K562 (cell line): ENCODE data around the gene PEPD. TPM values are rescaled to one million over a fixed set of nuclear protein-coding genes. Genes with fewer than 3 reads are reported as not detected.

Experiments used
- ATAC-seq: fragments of 200-7000 bp; cut with Tn5 transposase; 3 replicates; pipeline ENCODE4 v1.9.1; 2020; ENCODE audit warnings: moderate library complexity
- BruUV-seq: library from RNA; stranded (reverse); fragments of 400-500 nt; replicated peaks from 2 replicates; lab custom pipeline; 2021; lab: Mats Ljungman, UMichigan
- CTCF ChIA-PET: fragments of 300-600 bp; formaldehyde crosslinking; extraction: SDS; loops from one replicate; lab custom pipeline; 2021; ENCODE audit warnings: low intra/inter-chr PET ratio; lab: Yijun Ruan, JAX
- POLR2A ChIA-PET: fragments of 300-600, 350-650 bp; sonication (Branson Sonifier 250); formaldehyde crosslinking; extraction: SDS; loops from one replicate; lab custom pipeline; 2021; ENCODE audit warnings: antibody characterized with exemption, inconsistent platforms; lab: Yijun Ruan, JAX
- DNase-seq, 4 experiments: peaks; one replicate each; pipeline versions ENCODE4 v3.0.0 to v3.0.0-alpha.2; 2011 to 2018; ENCODE audit warnings: low spot score in 3 of 4, mixed read lengths in 3 of 4; ENCODE audit errors: extremely low read depth in 1 of 4
- FAIRE-seq: peaks from 2 replicates; lab custom pipeline; 2011; peaks lifted over from hg19 to GRCh38; lab: Jason Lieb, UNC
- H2AFZ ChIP-seq: 2 replicates; pipeline ENCODE4 v1.6.0; 2011; ENCODE audit warnings: low read depth, low read length, control low read depth, inconsistent platforms
- H3K27ac ChIP-seq: fragments of 200-600 bp; 3 replicates; pipeline ENCODE4 v1.8.0; 2011; ENCODE audit warnings: low read depth, mild to moderate bottlenecking, control low read depth, inconsistent platforms, low read length, moderate library complexity, mixed read lengths; ENCODE audit errors: extremely low read depth
- H3K27me3 ChIP-seq, 2 experiments: fragments of 300-600 bp in 1 of 2; 2 replicates in 1 of 2; 3 replicates in 1 of 2; pipeline versions ENCODE4 v1.6.0 to v1.8.0; 2011; ENCODE audit warnings: inconsistent platforms in 2 of 2, low read length in 2 of 2, mild to moderate bottlenecking in 1 of 2, mixed read lengths in 1 of 2, moderate library complexity in 1 of 2; ENCODE audit not compliant: control insufficient read depth in 2 of 2, insufficient read depth in 2 of 2
- H3K36me3 ChIP-seq: fragments of 300-600 bp; 3 replicates; pipeline ENCODE4 v1.8.0; 2011; ENCODE audit warnings: mild to moderate bottlenecking, low read length, inconsistent platforms; ENCODE audit not compliant: control insufficient read depth, insufficient read depth
- H3K4me1 ChIP-seq, 2 experiments: fragments of 200-600 bp in 1 of 2; replicated peaks in 1 of 2; 2 replicates in 1 of 2; 3 replicates in 1 of 2; pipeline versions ENCODE4 v1.5.1 to v1.8.0; 2011; ENCODE audit warnings: inconsistent platforms in 2 of 2, low read length in 2 of 2, mild to moderate bottlenecking in 1 of 2, mixed read lengths in 1 of 2, moderate library complexity in 1 of 2; ENCODE audit not compliant: control insufficient read depth in 2 of 2, insufficient read depth in 2 of 2
- H3K4me2 ChIP-seq: 2 replicates; pipeline ENCODE4 v1.6.1; 2011; ENCODE audit warnings: low read length, control low read depth, inconsistent platforms, mixed read lengths; ENCODE audit not compliant: insufficient read depth
- H3K4me3 ChIP-seq: fragments of 200-600 bp; sonication (generic), shearing (Covaris generic); 2 replicates; pipeline ENCODE4 v1.5.1; 2016; ENCODE audit warnings: control low read depth, inconsistent platforms
- H3K79me2 ChIP-seq: fragments of 200-600 bp; 3 replicates; pipeline ENCODE4 v1.8.0; 2011; ENCODE audit warnings: low read length, inconsistent platforms; ENCODE audit not compliant: control insufficient read depth, insufficient read depth
- H3K9ac ChIP-seq, 2 experiments: 2 replicates each; pipeline versions ENCODE4 v1.6.0 to v1.6.1; 2011; ENCODE audit warnings: low read depth in 2 of 2, low read length in 2 of 2, control low read depth in 1 of 2, inconsistent platforms in 1 of 2, mild to moderate bottlenecking in 1 of 2, mixed read lengths in 1 of 2; ENCODE audit not compliant: insufficient read depth in 1 of 2
- H3K9me1 ChIP-seq: one replicate; pipeline ENCODE4 v1.6.0; 2011; ENCODE audit warnings: inconsistent platforms, mild to moderate bottlenecking, low read length, moderate library complexity; ENCODE audit not compliant: control insufficient read depth, insufficient read depth
- H3K9me3 ChIP-seq: replicated peaks from 2 replicates; pipeline ENCODE4 v1.5.1; 2011; ENCODE audit warnings: low read depth, low read length, inconsistent platforms; ENCODE audit not compliant: control insufficient read depth, insufficient read depth
- H4K20me1 ChIP-seq: replicated peaks from 2 replicates; pipeline ENCODE4 v1.6.1; 2011; ENCODE audit warnings: low read length, inconsistent platforms, mixed read lengths; ENCODE audit not compliant: control insufficient read depth, insufficient read depth
- CBX2 ChIP-seq: fragments of 200-600 bp; sonication (generic); IDR thresholded peaks from one replicate; pipeline ENCODE4 v1.6.1; 2012; ENCODE audit warnings: mild to moderate bottlenecking, low read length, inconsistent platforms; ENCODE audit not compliant: insufficient read depth, poor library complexity, severe bottlenecking
- CCAR2 ChIP-seq: fragments of 200-400 bp; formaldehyde crosslinking; IDR thresholded peaks from 2 replicates; pipeline ENCODE4 v1.6.1; 2017; ENCODE audit warnings: mild to moderate bottlenecking, low read depth, low read length
- CHD2 ChIP-seq: IDR thresholded peaks from 2 replicates; pipeline ENCODE4 v1.6.1; 2011; ENCODE audit warnings: low read depth, low read length
- HLTF ChIP-seq: fragments of 450-650 bp; IDR thresholded peaks from 2 replicates; pipeline ENCODE4 v1.6.1; 2016
- MAFF ChIP-seq: IDR thresholded peaks from 2 replicates; pipeline ENCODE4 v1.6.1; 2012; ENCODE audit warnings: low read length, improper control_type of control experiment
- MYC ChIP-seq, 2 experiments: fragments of 250-450 bp in 1 of 2; sonication (Bioruptor Pico) in 1 of 2; IDR thresholded peaks; 2 replicates each; pipeline versions ENCODE4 v1.5.1 to v1.6.1; 2012 to 2021; ENCODE audit warnings: low read depth in 2 of 2, borderline replicate concordance in 1 of 2, improper control_type of control experiment in 1 of 2, low read length in 1 of 2, mild to moderate bottlenecking in 1 of 2, moderate library complexity in 1 of 2
- POLR2G ChIP-seq: fragments of 200-400 bp; formaldehyde crosslinking; IDR thresholded peaks from 2 replicates; pipeline ENCODE4 v1.6.1; 2017; ENCODE audit warnings: low read depth, mild to moderate bottlenecking, antibody characterized with exemption, low read length, moderate library complexity
- SMAD3 ChIP-seq: fragments of 450-650 bp; formaldehyde crosslinking; conservative IDR thresholded peaks from 2 replicates; pipeline ENCODE4 v1.4.0; 2020; ENCODE audit warnings: mild to moderate bottlenecking
- SMAD4 ChIP-seq: fragments of 250-450 bp; sonication (Bioruptor Pico); conservative IDR thresholded peaks from 2 replicates; pipeline ENCODE4 v1.8.0; 2021; ENCODE audit warnings: inconsistent platforms, mild to moderate bottlenecking, moderate library complexity
- SRF ChIP-seq, 2 experiments: fragments of 250-450, 450-650 bp in 1 of 2; sonication (Bioruptor Pico) in 1 of 2; sonication (generic) in 1 of 2; formaldehyde crosslinking; IDR thresholded peaks; 2 replicates each; pipeline versions ENCODE4 v1.5.0 to v1.5.1; 2020 to 2022; ENCODE audit warnings: mild to moderate bottlenecking in 1 of 2, missing genetic modification reagents in 1 of 2
- SRSF1 ChIP-seq: fragments of 200-400 bp; formaldehyde crosslinking; IDR thresholded peaks from 2 replicates; pipeline ENCODE4 v1.6.1; 2017; ENCODE audit warnings: mild to moderate bottlenecking, low read depth, low read length, moderate library complexity
- TOE1 ChIP-seq, 2 experiments: fragments of 450-650 bp in 1 of 2; sonication (generic) in 1 of 2; formaldehyde crosslinking in 1 of 2; IDR thresholded peaks; 2 replicates each; pipeline versions ENCODE4 v1.7.1 to v1.8.0; 2016 to 2022; ENCODE audit warnings: borderline replicate concordance in 2 of 2, mild to moderate bottlenecking in 2 of 2, antibody characterized with exemption in 1 of 2, inconsistent platforms in 1 of 2, low read depth in 1 of 2, missing genetic modification reagents in 1 of 2, moderate library complexity in 1 of 2
- ZFP30 ChIP-seq: fragments of 250-450 bp; sonication (Bioruptor Pico); IDR thresholded peaks from 2 replicates; pipeline ENCODE4 v1.8.0; 2022; ENCODE audit warnings: moderate library complexity, mild to moderate bottlenecking, inconsistent platforms, borderline replicate concordance
- ZNF707 ChIP-seq: fragments of 250-450 bp; sonication (Bioruptor Pico); conservative IDR thresholded peaks from 2 replicates; pipeline ENCODE4 v1.8.0; 2022; ENCODE audit warnings: inconsistent platforms, mild to moderate bottlenecking, moderate library complexity
- WGBS: fragments of 100-300 bp; shearing (Covaris generic); methylation state at CpG from one replicate; pipeline ENCODE4 v1.1.6; 2016; ENCODE audit warnings: low coverage, mixed read lengths; ENCODE audit not compliant: insufficient coverage; ENCODE audit errors: missing lambda C conversion rate; 5-methylcytosine and 5-hydroxymethylcytosine counted together
- in situ Hi-C: fragments of 300-500 bp; cut with MboI; formaldehyde crosslinking; loops from 4 replicates; pipeline ENCODE4 v1.15.0; 2018; ENCODE audit warnings: inconsistent platforms, mixed read lengths
- intact Hi-C: fragments of 100-400 bp; cut with micrococcal nuclease; formaldehyde crosslinking; loops from 2 replicates; pipeline ENCODE4 v1.14.2; 2022
- polyA plus RNA-seq, 8 experiments: library from polyadenylated mRNA; depleted of rRNA in 4 of 8; stranded (reverse) in 5 of 8; unstranded in 3 of 8; fragments of >200 nt; fragmentation: Nextera tagmentation in 2 of 8; fragmentation: Illumina TruSeq in 1 of 8; extraction: Ambion mirVana in 2 of 8; extraction: Trizol in 1 of 8; gene quantifications; 2 replicates each; pipeline versions ENCODE4 v1.2.1 to v1.2.3, GENCODE V29; 2011 to 2014; ENCODE audit warnings: inconsistent platforms in 1 of 8, missing spikeins in 1 of 8
- total RNA-seq, 7 experiments: library from RNA; depleted of rRNA in 6 of 7; stranded (reverse); fragments of >200 nt in 6 of 7; fragmentation: Illumina TruSeq in 2 of 7; extraction: Trizol in 2 of 7; gene quantifications; 2 replicates each; pipeline versions ENCODE4 v1.2.1 to v1.2.3, GENCODE V29; 2011 to 2021; ENCODE audit warnings: low replicate concordance in 1 of 7
- TF ChIP-seq, protein P1 (sequence below): fragments of 250-450 bp; sonication (Bioruptor Pico); IDR thresholded peaks from 2 replicates; pipeline ENCODE4 v1.8.0; 2021; ENCODE audit warnings: mild to moderate bottlenecking, moderate library complexity
- TF ChIP-seq, protein P2 (sequence below): fragments of 450-650 bp; formaldehyde crosslinking; IDR thresholded peaks from 2 replicates; pipeline ENCODE4 v1.4.0; 2020; ENCODE audit warnings: mild to moderate bottlenecking, mixed read lengths
- TF ChIP-seq, protein P3 (sequence below), 2 experiments: fragments of 250-450 bp in 1 of 2; fragments of 450-650 bp in 1 of 2; sonication (Bioruptor Pico) in 1 of 2; IDR thresholded peaks; 2 replicates each; pipeline versions ENCODE4 v1.6.1 to v1.8.0; 2016 to 2021; ENCODE audit warnings: mild to moderate bottlenecking in 2 of 2, moderate library complexity in 2 of 2, missing compliant biosample characterization in 1 of 2, missing genetic modification characterization in 1 of 2

The PEPD gene
- total and polyA plus RNA-seq, 9 of the 15 experiments (the other 6 are each of a cell fraction or from before 2014, with no cell fraction given) = 1.3 to 19.2 (median 16.0) TPM

GRCh38 chr19:33501693-33502356, 19.8 kb downstream of the PEPD start:
- H3K36me3 ChIP-seq = no peaks in the 10 kb centered on the region
- H4K20me1 ChIP-seq = peaks cover 7% of the 10 kb centered on the region
- DNase-seq (no peak), ATAC-seq (no peak), FAIRE-seq (no peak)
- H3K27me3 ChIP-seq = no peaks in the 10 kb centered on the region; a peak in 2 of 5 replicates
- H3K9me1 ChIP-seq = no peaks in the 10 kb centered on the region
- in situ Hi-C loops = no loop called here
- H3K4me2 ChIP-seq = no peak overlapping the region
- H3K9me3 ChIP-seq = no peaks in the 10 kb centered on the region
- intact Hi-C loops = no loop called here
- no peak overlapping the region for H3K27ac ChIP-seq
- ChIA-PET POLR2A (interaction anchor here (0.6 kb wide), 1 partner anchor 13 kb away, joined by 3 read pairs; no protein-coding TSS in a partner anchor), CTCF (no interaction called here)
- H3K4me1 ChIP-seq = peaks cover 0 to 5% of the 10 kb centered on the region in 2 experiments; a peak in 1 of 5 replicates
- WGBS = 29% methylated on average over 8 of the region's 8 CpGs
- no TSS peak for BruUV-seq
- no peak overlapping the region for H2AFZ ChIP-seq
- H3K4me3 ChIP-seq = no peak overlapping the region
- no peak overlapping the region for H3K9ac ChIP-seq
- no peaks in the 10 kb centered on the region for H3K79me2 ChIP-seq
- no peak for TF ChIP-seq SMAD3 (CRISPR knock-in tag)
- no peak for TF ChIP-seq HLTF
- TF ChIP-seq CCAR2 = no peak
- TF ChIP-seq TOE1 (IDR thresholded peaks at IDR 0.05; ENCODE audit: borderline replicate concordance) = no peak
- no peak for TF ChIP-seq TOE1 (CRISPR knock-in tag; IDR thresholded peaks at IDR 0.05; ENCODE audit: borderline replicate concordance, low read depth)
- no peak for TF ChIP-seq ZNF707 (CRISPR knock-in tag)
- no peak for TF ChIP-seq SRF (CRISPR knock-in tag; IDR thresholded peaks at IDR 0.05)
- TF ChIP-seq SMAD4 (CRISPR knock-in tag) = no peak
- no peak for TF ChIP-seq ZFP30 (CRISPR knock-in tag)
- TF ChIP-seq, protein P1, sequence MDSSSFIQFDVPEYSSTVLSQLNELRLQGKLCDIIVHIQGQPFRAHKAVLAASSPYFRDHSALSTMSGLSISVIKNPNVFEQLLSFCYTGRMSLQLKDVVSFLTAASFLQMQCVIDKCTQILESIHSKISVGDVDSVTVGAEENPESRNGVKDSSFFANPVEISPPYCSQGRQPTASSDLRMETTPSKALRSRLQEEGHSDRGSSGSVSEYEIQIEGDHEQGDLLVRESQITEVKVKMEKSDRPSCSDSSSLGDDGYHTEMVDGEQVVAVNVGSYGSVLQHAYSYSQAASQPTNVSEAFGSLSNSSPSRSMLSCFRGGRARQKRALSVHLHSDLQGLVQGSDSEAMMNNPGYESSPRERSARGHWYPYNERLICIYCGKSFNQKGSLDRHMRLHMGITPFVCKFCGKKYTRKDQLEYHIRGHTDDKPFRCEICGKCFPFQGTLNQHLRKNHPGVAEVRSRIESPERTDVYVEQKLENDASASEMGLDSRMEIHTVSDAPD (CRISPR knock-in tag) = no peak
- TF ChIP-seq CHD2 = no peak
- no peak for TF ChIP-seq SRSF1
- TF ChIP-seq, protein P2, sequence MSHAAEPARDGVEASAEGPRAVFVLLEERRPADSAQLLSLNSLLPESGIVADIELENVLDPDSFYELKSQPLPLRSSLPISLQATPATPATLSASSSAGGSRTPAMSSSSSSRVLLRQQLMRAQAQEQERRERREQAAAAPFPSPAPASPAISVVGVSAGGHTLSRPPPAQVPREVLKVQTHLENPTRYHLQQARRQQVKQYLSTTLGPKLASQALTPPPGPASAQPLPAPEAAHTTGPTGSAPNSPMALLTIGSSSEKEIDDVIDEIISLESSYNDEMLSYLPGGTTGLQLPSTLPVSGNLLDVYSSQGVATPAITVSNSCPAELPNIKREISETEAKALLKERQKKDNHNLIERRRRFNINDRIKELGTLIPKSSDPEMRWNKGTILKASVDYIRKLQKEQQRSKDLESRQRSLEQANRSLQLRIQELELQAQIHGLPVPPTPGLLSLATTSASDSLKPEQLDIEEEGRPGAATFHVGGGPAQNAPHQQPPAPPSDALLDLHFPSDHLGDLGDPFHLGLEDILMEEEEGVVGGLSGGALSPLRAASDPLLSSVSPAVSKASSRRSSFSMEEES = no peak
- no peak for TF ChIP-seq MYC (IDR thresholded peaks at IDR 0.05; ENCODE audit: low read depth, low read length)
- no peak for TF ChIP-seq MYC (CRISPR knock-in tag; IDR thresholded peaks at IDR 0.05; ENCODE audit: borderline replicate concordance, low read depth)
- TF ChIP-seq MAFF = no peak
- TF ChIP-seq, protein P3, sequence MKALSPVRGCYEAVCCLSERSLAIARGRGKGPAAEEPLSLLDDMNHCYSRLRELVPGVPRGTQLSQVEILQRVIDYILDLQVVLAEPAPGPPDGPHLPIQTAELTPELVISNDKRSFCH (CRISPR knock-in tag; IDR thresholded peaks at IDR 0.05) = no peak
- TF ChIP-seq, protein P3 (tag; IDR thresholded peaks at IDR 0.05) = no peak
- TF ChIP-seq CBX2 = no peak
- no peak for TF ChIP-seq POLR2G
